Ammon's horn (tissue), 1 donor: ENCODE measurements around the gene FOSL2.

Experiments
- DNase-seq: peaks from one replicate; pipeline ENCODE4 v3.0.0-alpha.2; 2016; ENCODE audit warnings: low spot score

Gene FOSL2

GRCh38 chr2:28392297-28393113 lies at the start of gene FOSL2:
FOSL2 (plus strand) TSS chr2:28392858; CDS start chr2:28393721, 863 bp downstream.
- peak; percentile 96 for DNase-seq

- DNase-seq: no peak
Measured at GRCh38 chr2:28343184-28343942, 49.3 kb upstream of the FOSL2 start.

GRCh38 chr2:28343971-28344715 lies 48.5 kb upstream of the FOSL2 start:
- no peak for DNase-seq

- DNase-seq: no peak
Measured at GRCh38 chr2:28344756-28345373, 47.8 kb upstream of the FOSL2 start.

GRCh38 chr2:28345619-28346018 lies 47.0 kb upstream of the FOSL2 start:
- no peak for DNase-seq

- no peak for DNase-seq
Measured at GRCh38 chr2:28346587-28346986, 46.1 kb upstream of the FOSL2 start.

- DNase-seq: no peak
Measured at GRCh38 chr2:28347193-28347592, 45.5 kb upstream of the FOSL2 start.

- DNase-seq: no peak
Measured at GRCh38 chr2:28347596-28347995, 45.1 kb upstream of the FOSL2 start.

GRCh38 chr2:28348149-28348567 lies 44.5 kb upstream of the FOSL2 start:
- DNase-seq: no peak

GRCh38 chr2:28348921-28349320 lies 43.7 kb upstream of the FOSL2 start:
- DNase-seq: no peak

GRCh38 chr2:28349546-28350165 lies 43.0 kb upstream of the FOSL2 start:
- DNase-seq: no peak

- DNase-seq: no peak
Measured at GRCh38 chr2:28350196-28350595, 42.5 kb upstream of the FOSL2 start.

GRCh38 chr2:28350791-28351285 lies 41.8 kb upstream of the FOSL2 start:
- no peak for DNase-seq

- DNase-seq: no peak
Measured at GRCh38 chr2:28351621-28352020, 41.0 kb upstream of the FOSL2 start.

GRCh38 chr2:28352104-28352503 lies 40.6 kb upstream of the FOSL2 start:
- DNase-seq: no peak

- no peak for DNase-seq
Measured at GRCh38 chr2:28352610-28353195, 40.0 kb upstream of the FOSL2 start.

- DNase-seq: no peak
Measured at GRCh38 chr2:28354920-28355520, 37.6 kb upstream of the FOSL2 start.

- no peak for DNase-seq
Measured at GRCh38 chr2:28355521-28356094, 37.0 kb upstream of the FOSL2 start.

GRCh38 chr2:28356095-28356911 lies 36.4 kb upstream of the FOSL2 start:
- peak; percentile 68 for DNase-seq
